A549 (cell line): ENCODE results near the gene OR8B8. TPM values are rescaled to one million over a fixed set of nuclear protein-coding genes. Genes with fewer than 3 reads are reported as not detected.
A peak's percentile ranks its signal among the peaks of the same experiment; 100 is the strongest.

Source experiments
- ATAC-seq, 2 experiments: fragments of 200-7000 bp in 1 of 2; fragments of >200 bp in 1 of 2; cut with Nextera tagmentation in 1 of 2; cut with Tn5 transposase in 1 of 2; 3 replicates each; pipeline versions ENCODE4 v1.8.0 to v1.9.1; 2018 to 2020; ENCODE audit warnings: mild to moderate bottlenecking in 1 of 2, moderate library complexity in 1 of 2
- CTCF ChIA-PET: fragments of 300-600 bp; sonication (Branson Sonifier 250); formaldehyde crosslinking; extraction: SDS; loops from one replicate; lab custom pipeline; 2021; ENCODE audit warnings: antibody characterized with exemption, inconsistent platforms; lab: Yijun Ruan, JAX
- POLR2A ChIA-PET: fragments of 350-600 bp; formaldehyde crosslinking; extraction: SDS; loops from one replicate; lab custom pipeline; 2021; ENCODE audit warnings: antibody characterized with exemption, inconsistent platforms; lab: Yijun Ruan, JAX
- DNase-seq, 2 experiments: peaks; one replicate each; pipeline versions ENCODE4 v3.0.0 to v3.0.0-alpha.2; 2011 to 2016; ENCODE audit warnings: low read depth in 1 of 2, low spot score in 1 of 2
- FAIRE-seq: peaks from 2 replicates; lab custom pipeline; 2011; peaks lifted over from hg19 to GRCh38; lab: Jason Lieb, UNC
- H3K27ac ChIP-seq, 2 experiments: fragments of >200 bp; sonication (Bioruptor Twin); formaldehyde crosslinking; 3 replicates each; pipeline ENCODE4 v1.5.1; 2016 to 2017
- H3K4me1 ChIP-seq: fragments of >200 bp; sonication (Bioruptor Twin); formaldehyde crosslinking; 3 replicates; pipeline ENCODE4 v1.6.1; 2016
- H3K4me2 ChIP-seq: fragments of >200 bp; sonication (Bioruptor Twin); formaldehyde crosslinking; 3 replicates; pipeline ENCODE4 v1.6.1; 2016
- H3K4me3 ChIP-seq: fragments of >200 bp; sonication (Bioruptor Twin); formaldehyde crosslinking; 3 replicates; pipeline ENCODE4 v1.5.1; 2016
- H3K9me3 ChIP-seq: fragments of >200 bp; sonication (Bioruptor Twin); formaldehyde crosslinking; 3 replicates; pipeline ENCODE4 v1.6.1; 2016
- BHLHE40 ChIP-seq: IDR thresholded peaks from 2 replicates; pipeline ENCODE4 v1.6.1; 2012; ENCODE audit warnings: low read depth, low read length, inconsistent platforms
- CEBPB ChIP-seq, 2 experiments: fragments of >200 bp in 1 of 2; sonication (Bioruptor Twin) in 1 of 2; formaldehyde crosslinking in 1 of 2; IDR thresholded peaks; 2 replicates each; pipeline ENCODE4 v1.6.1; 2012 to 2016
- CHD2 ChIP-seq: fragments of 150-350 bp; IDR thresholded peaks from 2 replicates; pipeline ENCODE4 v1.6.1; 2014; ENCODE audit warnings: low read length; ENCODE audit not compliant: partially characterized antibody
- CTCF ChIP-seq: fragments of >200 bp; sonication (Bioruptor Twin); formaldehyde crosslinking; IDR thresholded peaks from 3 replicates; pipeline ENCODE4 v1.5.1; 2016
- EHF ChIP-seq: fragments of 250-450 bp; sonication (Bioruptor Pico); IDR thresholded peaks from 2 replicates; pipeline ENCODE4 v1.5.0; 2020; ENCODE audit warnings: mild to moderate bottlenecking
- EHMT2 ChIP-seq: fragments of 200-600 bp; sonication (generic); IDR thresholded peaks from 2 replicates; pipeline ENCODE4 v1.6.1; 2016; ENCODE audit warnings: antibody characterized with exemption, low read depth, mild to moderate bottlenecking, moderate library complexity
- FOSB ChIP-seq: fragments of 250-450 bp; sonication (Bioruptor Pico); IDR thresholded peaks from 2 replicates; pipeline ENCODE4 v1.5.0; 2020; ENCODE audit warnings: mild to moderate bottlenecking, moderate library complexity
- FOSL2 ChIP-seq, 2 experiments: fragments of 450-650 bp in 1 of 2; fragments of >200 bp in 1 of 2; sonication (Bioruptor Twin) in 1 of 2; formaldehyde crosslinking; IDR thresholded peaks; 2 replicates each; pipeline versions ENCODE4 v1.5.0 to v1.6.1; 2016 to 2020; ENCODE audit warnings: mild to moderate bottlenecking in 1 of 2, moderate library complexity in 1 of 2
- GATA3 ChIP-seq: IDR thresholded peaks from 2 replicates; pipeline ENCODE4 v1.6.1; 2012; ENCODE audit warnings: borderline replicate concordance
- HDAC2 ChIP-seq: fragments of 200-600 bp; sonication (generic); IDR thresholded peaks from 2 replicates; pipeline ENCODE4 v1.6.1; 2016
- HES2 ChIP-seq: fragments of >200 bp; sonication (Bioruptor Twin); formaldehyde crosslinking; IDR thresholded peaks from 2 replicates; pipeline ENCODE4 v1.6.1; 2016
- HOXB13 ChIP-seq: fragments of 250-450 bp; sonication (Bioruptor Pico); IDR thresholded peaks from 2 replicates; pipeline ENCODE4 v1.5.0; 2020; ENCODE audit warnings: low read depth, mild to moderate bottlenecking, moderate library complexity
- JUNB ChIP-seq: fragments of >200 bp; sonication (Bioruptor Twin); formaldehyde crosslinking; IDR thresholded peaks from 2 replicates; pipeline ENCODE4 v1.6.1; 2016
- MAFK ChIP-seq: fragments of 450-650 bp; IDR thresholded peaks from 2 replicates; pipeline ENCODE4 v1.6.1; 2014; ENCODE audit not compliant: partially characterized antibody
- NFE2L2 ChIP-seq: fragments of 150-350 bp; conservative IDR thresholded peaks from 2 replicates; pipeline ENCODE4 v1.6.1; 2014; ENCODE audit warnings: low read length
- PHF8 ChIP-seq: fragments of 200-600 bp; sonication (generic); IDR thresholded peaks from 2 replicates; pipeline ENCODE4 v1.6.1; 2016; ENCODE audit warnings: low read depth, mild to moderate bottlenecking, antibody characterized with exemption, moderate library complexity, borderline replicate concordance
- RNF2 ChIP-seq: fragments of 200-600 bp; sonication (generic); IDR thresholded peaks from 2 replicates; pipeline ENCODE4 v1.6.1; 2016; ENCODE audit warnings: low read depth, mild to moderate bottlenecking, antibody characterized with exemption, moderate library complexity, borderline replicate concordance
- SMC3 ChIP-seq: fragments of >200 bp; sonication (Bioruptor Twin); formaldehyde crosslinking; IDR thresholded peaks from 3 replicates; pipeline ENCODE4 v1.6.1; 2018; ENCODE audit warnings: inconsistent platforms
- SREBF2 ChIP-seq: fragments of 450-650 bp; IDR thresholded peaks from 2 replicates; pipeline ENCODE4 v1.6.1; 2014; ENCODE audit warnings: mild to moderate bottlenecking, moderate library complexity
- ZSCAN20 ChIP-seq: fragments of 250-450 bp; sonication (Bioruptor Pico); IDR thresholded peaks from 2 replicates; pipeline ENCODE4 v1.8.0; 2022; ENCODE audit warnings: mild to moderate bottlenecking, moderate library complexity
- WGBS: methylation state at CpG from one replicate; pipeline ENCODE4 v1.1.6; 2017; ENCODE audit errors: missing lambda C conversion rate; 5-methylcytosine and 5-hydroxymethylcytosine counted together
- polyA plus RNA-seq, 4 experiments: library from polyadenylated mRNA; depleted of rRNA in 3 of 4; stranded (reverse); fragments of >200 nt; fragmentation: RNase III in 1 of 4; extraction: RNeasy Plus Mini Kit Qiagen cat#74134 plus additional on column Dnase treatment in 1 of 4; gene quantifications; 2 replicates in 3 of 4; 3 replicates in 1 of 4; pipeline ENCODE4 v1.2.3, GENCODE V29; 2011 to 2017
- TF ChIP-seq, protein P1 (sequence below): fragments of 250-450 bp; sonication (Bioruptor Pico); IDR thresholded peaks from 2 replicates; pipeline ENCODE4 v1.5.0; 2021; ENCODE audit warnings: mild to moderate bottlenecking, moderate library complexity, borderline replicate concordance
- TF ChIP-seq, protein P2 (sequence below): fragments of 450-650 bp; IDR thresholded peaks from 2 replicates; pipeline ENCODE4 v1.6.1; 2014; ENCODE audit warnings: antibody characterized with exemption

Gene OR8B8
- polyA plus RNA-seq, 2 of the 4 experiments (the other 2 are of a cell fraction), result not detected

GRCh38 chr11:124482362-124483147 lies 37.1 kb upstream of the OR8B8 start:
- CTCF ChIA-PET, result no interaction called here
- peak; percentile 55 for TF ChIP-seq MAFK
- peak; percentile 63 for TF ChIP-seq NFE2L2
- no peak for TF ChIP-seq BHLHE40
- no peak for TF ChIP-seq FOSL2 (IDR thresholded peaks at IDR 0.05)
- TF ChIP-seq FOSL2 (CRISPR knock-in tag; IDR thresholded peaks at IDR 0.05), result peak; percentile 15; the same call in 1 of the 2 replicates
- POLR2A ChIA-PET, result no interaction called here
- Histone ChIP-seq H3K4me1 (no peaks in the 10 kb centered on the region), H3K27ac (no peak overlapping the region), H3K4me3 (no peak overlapping the region), H3K9me3 (no peaks in the 10 kb centered on the region), H3K4me2 (peak overlapping the region; percentile 51; the same call in 2 of the 3 replicates)
- no peak for DNase-seq
- no peak for FAIRE-seq
- WGBS, result 72% methylated on average over 9 of the region's 9 CpGs
- ATAC-seq, result peak in 1 of 2 experiments; percentile 48; a peak in 4 of 6 replicates

DNA sequence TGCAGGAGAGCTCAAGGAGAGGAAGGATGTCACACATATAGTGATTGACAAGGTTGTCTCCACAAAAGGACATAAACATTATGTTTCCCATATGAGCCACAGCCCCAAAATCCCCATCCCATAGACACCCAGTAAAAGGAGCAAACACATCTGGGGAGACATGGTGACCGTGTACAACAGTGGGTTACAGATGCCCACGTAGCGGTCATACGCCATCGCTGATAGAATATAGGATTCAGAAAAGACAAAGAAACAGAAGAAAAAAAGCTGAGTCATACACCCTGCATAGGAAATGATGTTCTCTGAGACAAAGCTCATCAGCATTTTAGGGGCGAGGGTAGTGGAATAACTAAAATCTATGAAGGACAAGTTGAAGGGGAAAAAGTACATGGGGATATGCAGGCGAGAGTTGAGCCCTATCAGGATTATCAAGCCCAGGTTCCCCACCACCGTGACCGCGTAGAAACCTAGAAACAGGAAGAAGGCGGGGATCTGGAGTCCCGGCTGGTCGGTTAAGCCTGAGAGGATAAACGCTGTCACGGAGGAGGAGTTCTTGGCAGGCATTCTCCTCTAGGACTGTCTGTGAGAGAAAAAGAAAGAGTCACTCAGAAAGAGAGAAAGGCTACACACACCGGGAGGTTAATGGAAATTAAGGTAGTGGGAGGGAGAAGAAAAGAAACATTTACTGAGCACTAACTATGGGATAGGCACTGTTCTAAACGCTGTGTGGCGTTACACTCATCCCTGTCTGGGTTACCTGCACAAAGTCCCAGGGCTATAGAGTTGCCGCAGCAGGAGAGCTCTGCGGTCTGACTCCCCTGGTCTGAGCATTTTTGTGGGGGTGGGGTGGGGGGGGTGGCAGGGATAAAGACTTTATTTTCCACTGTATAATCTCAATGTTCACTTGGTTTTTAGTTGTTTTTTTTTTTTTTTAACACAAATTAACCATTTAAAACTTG lies 36.1 kb upstream of the OR8B8 start:
- TF ChIP-seq SMC3, result no peak
- TF ChIP-seq MAFK, result peak; percentile 85
- TF ChIP-seq NFE2L2, result peak; percentile 56
- peak overlapping the region in 1 of 2 experiments; percentile 57; a peak in 4 of 6 replicates for H3K27ac ChIP-seq
- H3K4me1 ChIP-seq, result no peaks in the 10 kb centered on the region
- DNase-seq, result peak; percentile 2 to 23
- H3K9me3 ChIP-seq, result no peaks in the 10 kb centered on the region
- CTCF ChIA-PET, result no interaction called here
- no peak for FAIRE-seq
- 43% methylated on average over 20 of the region's 20 CpGs for WGBS
- H3K4me2 ChIP-seq, result peak overlapping the region; percentile 51
- peak; percentile 54 to 88; a peak in 5 of 6 replicates for ATAC-seq
- H3K4me3 ChIP-seq, result peak overlapping the region; percentile 24; the same call in 1 of the 3 replicates
- POLR2A ChIA-PET, result no interaction called here

DNA sequence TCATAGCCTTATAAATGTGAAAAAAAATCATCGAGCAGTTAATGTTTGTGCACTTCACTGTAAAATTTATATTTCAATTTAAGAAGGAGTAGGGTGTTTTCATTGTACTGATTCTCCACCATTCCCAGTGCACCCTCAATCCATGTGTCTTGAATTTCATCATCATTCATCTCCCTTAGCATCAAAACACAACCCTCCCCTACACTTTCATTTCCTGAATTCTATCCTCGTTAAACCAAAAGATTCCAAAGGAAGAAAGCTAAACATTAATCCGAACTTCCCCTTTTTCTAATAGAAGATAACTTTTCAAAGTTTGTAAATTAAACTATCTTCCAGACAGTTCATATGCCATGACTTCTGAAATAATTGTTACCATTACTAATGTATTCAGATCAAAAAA lies 34.1 kb upstream of the OR8B8 start:
- Histone ChIP-seq H3K4me1 (no peaks in the 10 kb centered on the region), H3K9me3 (no peaks in the 10 kb centered on the region), H3K4me2 (no peak overlapping the region), H3K4me3 (no peak overlapping the region), H3K27ac (no peak overlapping the region)
- ChIA-PET POLR2A (no interaction called here), CTCF (no interaction called here)
- 56% methylated on average over 3 of the region's 3 CpGs for WGBS
- TF ChIP-seq PHF8 (no peak), EHF (CRISPR knock-in tag) (no peak), ZSCAN20 (CRISPR knock-in tag) (no peak), HES2 (no peak)
- TF ChIP-seq, protein P1, sequence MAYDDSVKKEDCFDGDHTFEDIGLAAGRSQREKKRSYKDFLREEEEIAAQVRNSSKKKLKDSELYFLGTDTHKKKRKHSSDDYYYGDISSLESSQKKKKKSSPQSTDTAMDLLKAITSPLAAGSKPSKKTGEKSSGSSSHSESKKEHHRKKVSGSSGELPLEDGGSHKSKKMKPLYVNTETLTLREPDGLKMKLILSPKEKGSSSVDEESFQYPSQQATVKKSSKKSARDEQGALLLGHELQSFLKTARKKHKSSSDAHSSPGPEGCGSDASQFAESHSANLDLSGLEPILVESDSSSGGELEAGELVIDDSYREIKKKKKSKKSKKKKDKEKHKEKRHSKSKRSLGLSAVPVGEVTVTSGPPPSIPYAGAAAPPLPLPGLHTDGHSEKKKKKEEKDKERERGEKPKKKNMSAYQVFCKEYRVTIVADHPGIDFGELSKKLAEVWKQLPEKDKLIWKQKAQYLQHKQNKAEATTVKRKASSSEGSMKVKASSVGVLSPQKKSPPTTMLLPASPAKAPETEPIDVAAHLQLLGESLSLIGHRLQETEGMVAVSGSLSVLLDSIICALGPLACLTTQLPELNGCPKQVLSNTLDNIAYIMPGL, result no peak
- FAIRE-seq, result no peak
- DNase-seq, result no peak
- no peak for ATAC-seq

DNA sequence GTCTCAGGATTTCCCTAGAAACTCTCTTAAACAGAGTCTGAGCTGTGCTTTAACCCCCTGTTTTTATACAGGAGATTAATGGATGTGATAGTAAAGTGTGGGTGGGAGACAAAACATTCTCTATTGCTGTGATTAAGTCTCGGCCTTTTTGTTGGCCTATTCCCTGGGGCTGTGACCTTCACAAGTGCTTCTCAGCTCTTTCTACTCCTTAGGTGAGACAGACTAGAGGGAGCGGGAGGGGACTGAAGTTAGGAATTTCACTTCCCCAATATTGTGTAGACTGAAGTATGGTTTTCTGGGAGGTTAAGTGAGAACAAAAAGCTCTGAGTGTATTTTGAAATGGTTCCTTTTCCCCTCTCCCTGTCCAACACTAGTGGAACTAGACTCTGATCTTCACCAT lies 29.8 kb upstream of the OR8B8 start:
- ATAC-seq (no peak), DNase-seq (no peak), FAIRE-seq (no peak)
- no peak overlapping the region for H3K27ac ChIP-seq
- no peak overlapping the region for H3K4me2 ChIP-seq
- ChIA-PET POLR2A (no interaction called here), CTCF (no interaction called here)
- no peaks in the 10 kb centered on the region for H3K9me3 ChIP-seq
- H3K4me3 ChIP-seq, result no peak overlapping the region
- H3K4me1 ChIP-seq, result no peaks in the 10 kb centered on the region
- WGBS, result 35% methylated on average over 2 of the region's 2 CpGs
- TF ChIP-seq CEBPB (IDR thresholded peaks at IDR 0.05), result no peak
- TF ChIP-seq RNF2, result no peak
- TF ChIP-seq, protein P2, sequence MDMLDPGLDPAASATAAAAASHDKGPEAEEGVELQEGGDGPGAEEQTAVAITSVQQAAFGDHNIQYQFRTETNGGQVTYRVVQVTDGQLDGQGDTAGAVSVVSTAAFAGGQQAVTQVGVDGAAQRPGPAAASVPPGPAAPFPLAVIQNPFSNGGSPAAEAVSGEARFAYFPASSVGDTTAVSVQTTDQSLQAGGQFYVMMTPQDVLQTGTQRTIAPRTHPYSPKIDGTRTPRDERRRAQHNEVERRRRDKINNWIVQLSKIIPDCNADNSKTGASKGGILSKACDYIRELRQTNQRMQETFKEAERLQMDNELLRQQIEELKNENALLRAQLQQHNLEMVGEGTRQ, result no peak
- TF ChIP-seq JUNB, result no peak
- no peak for TF ChIP-seq CHD2
- TF ChIP-seq PHF8, result no peak
- no peak for TF ChIP-seq GATA3
- no peak for TF ChIP-seq ZSCAN20 (CRISPR knock-in tag)
- TF ChIP-seq FOSL2 (IDR thresholded peaks at IDR 0.05), result no peak
- TF ChIP-seq FOSL2 (CRISPR knock-in tag; IDR thresholded peaks at IDR 0.05), result no peak
- no peak for TF ChIP-seq CTCF
- no peak for TF ChIP-seq HOXB13
- TF ChIP-seq FOSB, result no peak
- no peak for TF ChIP-seq EHMT2
- no peak for TF ChIP-seq HDAC2
- no peak for TF ChIP-seq SREBF2
- no peak for TF ChIP-seq NFE2L2
